OCI-M1 (cell line): ENCODE data around the gene GPR78.
"Not testable (repeated sequence)": the region's sequence is repeated elsewhere in the genome, so short reads cannot be mapped to it uniquely, and the experiment has no call there.

Source experiments
- DNase-seq: peaks from one replicate; lab custom pipeline; 2025; lab: John Stamatoyannopoulos, UW

The GPR78 gene

GRCh38 chr4:8564595-8564994 lies 15.6 kb upstream of the GPR78 start:
- no peak for DNase-seq

GRCh38 chr4:8568068-8568668 lies 12.0 kb upstream of the GPR78 start:
- no peak for DNase-seq

GRCh38 chr4:8570201-8570600 lies 10.0 kb upstream of the GPR78 start:
- DNase-seq = no peak

- no peak for DNase-seq
These were observed 8.2 kb upstream of the GPR78 start for GRCh38 chr4:8571702-8572685.

- no peak for DNase-seq
These were observed 6.9 kb upstream of the GPR78 start for GRCh38 chr4:8573266-8573665.

GRCh38 chr4:8574796-8575370 lies 5.3 kb upstream of the GPR78 start:
- DNase-seq = no peak

GRCh38 chr4:8575457-8575856 lies 4.7 kb upstream of the GPR78 start:
- no peak for DNase-seq

- DNase-seq = not testable (repeated sequence)
These were observed 3.6 kb upstream of the GPR78 start for GRCh38 chr4:8576591-8576990.

GRCh38 chr4:8577046-8577445 lies 3.1 kb upstream of the GPR78 start:
- DNase-seq = no peak

- no peak for DNase-seq
These were observed 2.2 kb upstream of the GPR78 start for GRCh38 chr4:8577972-8578371.

GRCh38 chr4:8578717-8579116 lies 1.5 kb upstream of the GPR78 start:
- DNase-seq = no peak

GRCh38 chr4:8579526-8580320 lies 469 bp upstream of the GPR78 start:
- no peak for DNase-seq

GRCh38 chr4:8581094-8581861 lies 1.1 kb downstream of the GPR78 start:
- DNase-seq = no peak

- no peak for DNase-seq
These were observed 1.8 kb downstream of the GPR78 start for GRCh38 chr4:8582016-8582415.

GRCh38 chr4:8582436-8582835 lies 2.2 kb downstream of the GPR78 start:
- no peak for DNase-seq

- no peak for DNase-seq
These were observed 2.9 kb downstream of the GPR78 start for GRCh38 chr4:8582941-8583654.

GRCh38 chr4:8583655-8584025 lies 3.4 kb downstream of the GPR78 start:
- DNase-seq = no peak

GRCh38 chr4:8585186-8585585 lies 5.0 kb downstream of the GPR78 start:
- DNase-seq = no peak

GRCh38 chr4:8585721-8586212 lies 5.6 kb downstream of the GPR78 start:
- DNase-seq = no peak

- no peak for DNase-seq
These were observed 6.1 kb downstream of the GPR78 start for GRCh38 chr4:8586246-8586645.
